Measurements from ENCODE around the gene HSD17B14. TPM values are rescaled to one million over a fixed set of nuclear protein-coding genes. Genes with fewer than 3 reads are reported as not detected.

HSD17B14 gene
- total and polyA plus RNA-seq, 9 of the 15 experiments (the other 6 are each of a cell fraction or from before 2014, with no cell fraction given): 0.16 TPM; not detected in 8

DNA sequence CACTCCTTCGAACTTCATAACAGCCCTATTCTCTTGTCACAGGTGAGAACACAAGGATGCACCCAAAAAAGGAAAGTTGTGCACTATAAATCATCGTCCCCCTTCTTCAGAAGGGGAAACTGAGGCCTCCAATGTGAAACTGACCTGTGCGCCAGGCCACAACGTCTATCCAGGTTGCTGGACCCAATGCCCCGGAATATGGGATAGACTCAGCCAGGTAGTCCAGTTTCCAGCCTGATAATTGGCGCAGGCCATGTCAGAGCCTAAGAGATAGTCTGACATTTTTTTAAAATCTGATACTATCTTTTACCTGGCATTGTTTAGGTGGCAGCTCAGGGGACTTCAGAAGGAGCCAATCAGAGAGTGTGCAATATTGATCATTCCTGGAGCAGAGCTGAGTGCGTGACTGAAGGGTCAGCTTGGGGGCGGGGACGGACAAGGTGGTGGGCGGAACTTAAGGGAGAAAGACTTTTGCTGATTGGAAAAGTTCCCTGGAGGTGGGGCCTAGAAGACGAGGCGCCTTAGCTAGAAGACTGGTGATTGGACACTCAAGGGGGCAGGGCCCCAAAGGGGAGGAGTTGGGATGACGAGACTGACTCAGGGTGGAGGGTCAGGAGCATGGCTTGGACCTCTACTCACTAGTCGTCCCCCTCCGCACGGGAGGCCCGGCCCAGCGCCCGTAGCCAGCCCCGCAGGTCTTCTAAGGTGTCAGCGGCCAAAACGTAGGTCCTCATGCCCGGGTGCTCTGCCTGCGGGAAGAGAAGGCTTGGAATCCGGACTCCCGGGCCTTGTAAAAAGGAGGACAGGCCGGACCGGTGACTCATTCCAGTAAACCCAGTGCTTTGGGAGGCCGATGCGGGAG, 23.7 kb upstream of the HSD17B14 start (continued):
- TF ChIP-seq HDAC1 (IDR thresholded peaks at IDR 0.05): no peak
- peak; percentile 89 for TF ChIP-seq POLR2G (IDR thresholded peaks at IDR 0.05; ENCODE audit: low read depth, low read length)
- TF ChIP-seq NFE2L1 (tag; IDR thresholded peaks at IDR 0.05; ENCODE audit: borderline replicate concordance, low read depth): no peak
- no peak for TF ChIP-seq SP2 (IDR thresholded peaks at IDR 0.05; ENCODE audit: extremely low read depth, low read depth, low read length, poor library complexity, severe bottlenecking)
- TF ChIP-seq, protein P1, sequence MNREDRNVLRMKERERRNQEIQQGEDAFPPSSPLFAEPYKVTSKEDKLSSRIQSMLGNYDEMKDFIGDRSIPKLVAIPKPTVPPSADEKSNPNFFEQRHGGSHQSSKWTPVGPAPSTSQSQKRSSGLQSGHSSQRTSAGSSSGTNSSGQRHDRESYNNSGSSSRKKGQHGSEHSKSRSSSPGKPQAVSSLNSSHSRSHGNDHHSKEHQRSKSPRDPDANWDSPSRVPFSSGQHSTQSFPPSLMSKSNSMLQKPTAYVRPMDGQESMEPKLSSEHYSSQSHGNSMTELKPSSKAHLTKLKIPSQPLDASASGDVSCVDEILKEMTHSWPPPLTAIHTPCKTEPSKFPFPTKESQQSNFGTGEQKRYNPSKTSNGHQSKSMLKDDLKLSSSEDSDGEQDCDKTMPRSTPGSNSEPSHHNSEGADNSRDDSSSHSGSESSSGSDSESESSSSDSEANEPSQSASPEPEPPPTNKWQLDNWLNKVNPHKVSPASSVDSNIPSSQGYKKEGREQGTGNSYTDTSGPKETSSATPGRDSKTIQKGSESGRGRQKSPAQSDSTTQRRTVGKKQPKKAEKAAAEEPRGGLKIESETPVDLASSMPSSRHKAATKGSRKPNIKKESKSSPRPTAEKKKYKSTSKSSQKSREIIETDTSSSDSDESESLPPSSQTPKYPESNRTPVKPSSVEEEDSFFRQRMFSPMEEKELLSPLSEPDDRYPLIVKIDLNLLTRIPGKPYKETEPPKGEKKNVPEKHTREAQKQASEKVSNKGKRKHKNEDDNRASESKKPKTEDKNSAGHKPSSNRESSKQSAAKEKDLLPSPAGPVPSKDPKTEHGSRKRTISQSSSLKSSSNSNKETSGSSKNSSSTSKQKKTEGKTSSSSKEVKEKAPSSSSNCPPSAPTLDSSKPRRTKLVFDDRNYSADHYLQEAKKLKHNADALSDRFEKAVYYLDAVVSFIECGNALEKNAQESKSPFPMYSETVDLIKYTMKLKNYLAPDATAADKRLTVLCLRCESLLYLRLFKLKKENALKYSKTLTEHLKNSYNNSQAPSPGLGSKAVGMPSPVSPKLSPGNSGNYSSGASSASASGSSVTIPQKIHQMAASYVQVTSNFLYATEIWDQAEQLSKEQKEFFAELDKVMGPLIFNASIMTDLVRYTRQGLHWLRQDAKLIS (CRISPR knock-in tag; IDR thresholded peaks at IDR 0.05): no peak
- no peak for TF ChIP-seq CEBPG (CRISPR knock-in tag; IDR thresholded peaks at IDR 0.05)
- TF ChIP-seq CEBPG (tag; conservative IDR thresholded peaks at IDR 0.05 in 1 of 2, IDR thresholded peaks at IDR 0.05 in 1 of 2): no peak
- no peak for TF ChIP-seq ILK (tag; IDR thresholded peaks at IDR 0.05; ENCODE audit: borderline replicate concordance, low read depth)
- TF ChIP-seq ERF (CRISPR knock-in tag; IDR thresholded peaks at IDR 0.05): no peak
- TF ChIP-seq HNRNPUL1 (IDR thresholded peaks at IDR 0.05; ENCODE audit: low read length): no peak
- TF ChIP-seq CREBBP (IDR thresholded peaks at IDR 0.05; ENCODE audit: low read depth, low read length): no peak
- no peak for TF ChIP-seq ASH1L (IDR thresholded peaks at IDR 0.05; ENCODE audit: borderline replicate concordance, low read depth, partially characterized antibody)
- no peak for TF ChIP-seq ZNF445 (CRISPR knock-in tag; IDR thresholded peaks at IDR 0.05; ENCODE audit: low read depth)
- TF ChIP-seq MTA1 (IDR thresholded peaks at IDR 0.05; ENCODE audit: borderline replicate concordance): no peak
- TF ChIP-seq, protein P2, sequence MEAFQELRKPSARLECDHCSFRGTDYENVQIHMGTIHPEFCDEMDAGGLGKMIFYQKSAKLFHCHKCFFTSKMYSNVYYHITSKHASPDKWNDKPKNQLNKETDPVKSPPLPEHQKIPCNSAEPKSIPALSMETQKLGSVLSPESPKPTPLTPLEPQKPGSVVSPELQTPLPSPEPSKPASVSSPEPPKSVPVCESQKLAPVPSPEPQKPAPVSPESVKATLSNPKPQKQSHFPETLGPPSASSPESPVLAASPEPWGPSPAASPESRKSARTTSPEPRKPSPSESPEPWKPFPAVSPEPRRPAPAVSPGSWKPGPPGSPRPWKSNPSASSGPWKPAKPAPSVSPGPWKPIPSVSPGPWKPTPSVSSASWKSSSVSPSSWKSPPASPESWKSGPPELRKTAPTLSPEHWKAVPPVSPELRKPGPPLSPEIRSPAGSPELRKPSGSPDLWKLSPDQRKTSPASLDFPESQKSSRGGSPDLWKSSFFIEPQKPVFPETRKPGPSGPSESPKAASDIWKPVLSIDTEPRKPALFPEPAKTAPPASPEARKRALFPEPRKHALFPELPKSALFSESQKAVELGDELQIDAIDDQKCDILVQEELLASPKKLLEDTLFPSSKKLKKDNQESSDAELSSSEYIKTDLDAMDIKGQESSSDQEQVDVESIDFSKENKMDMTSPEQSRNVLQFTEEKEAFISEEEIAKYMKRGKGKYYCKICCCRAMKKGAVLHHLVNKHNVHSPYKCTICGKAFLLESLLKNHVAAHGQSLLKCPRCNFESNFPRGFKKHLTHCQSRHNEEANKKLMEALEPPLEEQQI (IDR thresholded peaks at IDR 0.05): no peak
- TF ChIP-seq TAF1 (IDR thresholded peaks at IDR 0.05; ENCODE audit: control insufficient read depth, extremely low read depth, insufficient read depth, low read length, severe bottlenecking): peak; percentile 61
- TF ChIP-seq, protein P3, sequence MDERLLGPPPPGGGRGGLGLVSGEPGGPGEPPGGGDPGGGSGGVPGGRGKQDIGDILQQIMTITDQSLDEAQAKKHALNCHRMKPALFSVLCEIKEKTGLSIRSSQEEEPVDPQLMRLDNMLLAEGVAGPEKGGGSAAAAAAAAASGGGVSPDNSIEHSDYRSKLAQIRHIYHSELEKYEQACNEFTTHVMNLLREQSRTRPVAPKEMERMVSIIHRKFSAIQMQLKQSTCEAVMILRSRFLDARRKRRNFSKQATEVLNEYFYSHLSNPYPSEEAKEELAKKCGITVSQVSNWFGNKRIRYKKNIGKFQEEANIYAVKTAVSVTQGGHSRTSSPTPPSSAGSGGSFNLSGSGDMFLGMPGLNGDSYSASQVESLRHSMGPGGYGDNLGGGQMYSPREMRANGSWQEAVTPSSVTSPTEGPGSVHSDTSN (CRISPR knock-in tag; IDR thresholded peaks at IDR 0.05; ENCODE audit: low read depth): no peak
- TF ChIP-seq, protein P3 (tag; conservative IDR thresholded peaks at IDR 0.05; ENCODE audit: low read depth): no peak

All from K562 (cell line).